ENCODE data around the gene NR6A1. TPM values are rescaled to one million over a fixed set of nuclear protein-coding genes. Genes with fewer than 3 reads are reported as not detected.

The NR6A1 gene
- total RNA-seq, 1 experiment from 2014 or later = 164 TPM

GRCh38 chr9:124511426-124511840 lies 259.7 kb downstream of the NR6A1 start (continued):
- TF ChIP-seq ZNF281 (CRISPR knock-in tag; IDR thresholded peaks at IDR 0.05) (no peak), E2F5 (CRISPR knock-in tag; IDR thresholded peaks at IDR 0.05) (no peak), CREM (CRISPR knock-in tag; IDR thresholded peaks at IDR 0.05) (no peak), NFE2L1 (CRISPR knock-in tag; IDR thresholded peaks at IDR 0.05) (no peak), GRHL2 (CRISPR knock-in tag; IDR thresholded peaks at IDR 0.05; ENCODE audit: insufficient replicate concordance, severe bottlenecking) (no peak)

- CTCF ChIA-PET = interaction anchor here (1.7 to 5.6 kb wide), 3 partner anchors 26 to 342 kb away, joined by 4 to 37 read pairs (median 15); partner anchors contain the start of gene WDR38
- H3K36me3 Mint-ChIP-seq = no peaks in the 10 kb centered on the region
- H3K4me1 Mint-ChIP-seq = peaks cover 22% of the 10 kb centered on the region
- no peak for ATAC-seq
- no peak overlapping the region for H3K4me3 Mint-ChIP-seq
- no peaks in the 10 kb centered on the region for H3K9me3 Mint-ChIP-seq
- DNase-seq (ENCODE audit: low spot score) = no peak
- peaks cover 11% of the 10 kb centered on the region for H3K27me3 Mint-ChIP-seq (ENCODE audit: low read depth)
- TF ChIP-seq GABPB1 (CRISPR knock-in tag; IDR thresholded peaks at IDR 0.05) (peak; percentile 66), ESRRA (CRISPR knock-in tag; IDR thresholded peaks at IDR 0.05; ENCODE audit: borderline replicate concordance) (no peak)
- POLR2A ChIA-PET = no interaction called here
- no peak overlapping the region for H3K27ac Mint-ChIP-seq
Measured at GRCh38 chr9:124510650-124511425, 260.3 kb downstream of the NR6A1 start.

- no peak overlapping the region for H3K4me3 Mint-ChIP-seq
- 0 out of 2 replicates have a peak, but pooled peaks cover 4% of the 10 kb centered on the region for H3K36me3 Mint-ChIP-seq
- DNase-seq (ENCODE audit: low spot score) = no peak
- peaks cover 28% of the 10 kb centered on the region for H3K4me1 Mint-ChIP-seq
- POLR2A ChIA-PET = no interaction called here
- H3K27me3 Mint-ChIP-seq (ENCODE audit: low read depth) = peaks cover 34% of the 10 kb centered on the region
- no peak for ATAC-seq
- H3K27ac Mint-ChIP-seq = no peak overlapping the region
- no peaks in the 10 kb centered on the region for H3K9me3 Mint-ChIP-seq
- CTCF ChIA-PET = interaction anchor here (1.0 kb wide), 1 partner anchor 29 kb away, joined by 3 read pairs; no protein-coding TSS in a partner anchor
- TF ChIP-seq ZNF232 (CRISPR knock-in tag; IDR thresholded peaks at IDR 0.05) (no peak), TP53 (CRISPR knock-in tag; IDR thresholded peaks at IDR 0.05) (no peak), ZNF423 (CRISPR knock-in tag; IDR thresholded peaks at IDR 0.05) (no peak), FOXK1 (CRISPR knock-in tag; IDR thresholded peaks at IDR 0.05) (no peak), ZNF219 (CRISPR knock-in tag; IDR thresholded peaks at IDR 0.05; ENCODE audit: borderline replicate concordance) (no peak), SMAD3 (CRISPR knock-in tag; IDR thresholded peaks at IDR 0.05; ENCODE audit: borderline replicate concordance) (no peak), FOXP4 (CRISPR knock-in tag; IDR thresholded peaks at IDR 0.05) (no peak), EMX1 (CRISPR knock-in tag; IDR thresholded peaks at IDR 0.05) (no peak), MXD4 (CRISPR knock-in tag; IDR thresholded peaks at IDR 0.05; ENCODE audit: borderline replicate concordance) (no peak), GTF2I (CRISPR knock-in tag; conservative IDR thresholded peaks at IDR 0.05) (no peak), E2F4 (CRISPR knock-in tag; IDR thresholded peaks at IDR 0.05; ENCODE audit: borderline replicate concordance, low read depth) (no peak), KAT7 (CRISPR knock-in tag; IDR thresholded peaks at IDR 0.05; ENCODE audit: borderline replicate concordance) (no peak), JAZF1 (CRISPR knock-in tag; IDR thresholded peaks at IDR 0.05) (no peak)
- TF ChIP-seq, protein P1, sequence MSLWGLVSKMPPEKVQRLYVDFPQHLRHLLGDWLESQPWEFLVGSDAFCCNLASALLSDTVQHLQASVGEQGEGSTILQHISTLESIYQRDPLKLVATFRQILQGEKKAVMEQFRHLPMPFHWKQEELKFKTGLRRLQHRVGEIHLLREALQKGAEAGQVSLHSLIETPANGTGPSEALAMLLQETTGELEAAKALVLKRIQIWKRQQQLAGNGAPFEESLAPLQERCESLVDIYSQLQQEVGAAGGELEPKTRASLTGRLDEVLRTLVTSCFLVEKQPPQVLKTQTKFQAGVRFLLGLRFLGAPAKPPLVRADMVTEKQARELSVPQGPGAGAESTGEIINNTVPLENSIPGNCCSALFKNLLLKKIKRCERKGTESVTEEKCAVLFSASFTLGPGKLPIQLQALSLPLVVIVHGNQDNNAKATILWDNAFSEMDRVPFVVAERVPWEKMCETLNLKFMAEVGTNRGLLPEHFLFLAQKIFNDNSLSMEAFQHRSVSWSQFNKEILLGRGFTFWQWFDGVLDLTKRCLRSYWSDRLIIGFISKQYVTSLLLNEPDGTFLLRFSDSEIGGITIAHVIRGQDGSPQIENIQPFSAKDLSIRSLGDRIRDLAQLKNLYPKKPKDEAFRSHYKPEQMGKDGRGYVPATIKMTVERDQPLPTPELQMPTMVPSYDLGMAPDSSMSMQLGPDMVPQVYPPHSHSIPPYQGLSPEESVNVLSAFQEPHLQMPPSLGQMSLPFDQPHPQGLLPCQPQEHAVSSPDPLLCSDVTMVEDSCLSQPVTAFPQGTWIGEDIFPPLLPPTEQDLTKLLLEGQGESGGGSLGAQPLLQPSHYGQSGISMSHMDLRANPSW (CRISPR knock-in tag; conservative IDR thresholded peaks at IDR 0.05; ENCODE audit: low read depth) = no peak
Measured at GRCh38 chr9:124507880-124508423, 263.2 kb downstream of the NR6A1 start.

All from WTC11 (cell line).